Activated CD8-positive, alpha-beta memory T cell treated with anti-CD3 and anti-CD28 coated beads, Interleukin-2, amount 50 U/mL, for 24 hours (primary cell): ENCODE results near the gene CASP6.

ENCODE experiments used
- DNase-seq: peaks from one replicate; pipeline ENCODE4 v3.0.0-alpha.2; 2020; ENCODE audit errors: extremely low read depth

Gene CASP6

DNA sequence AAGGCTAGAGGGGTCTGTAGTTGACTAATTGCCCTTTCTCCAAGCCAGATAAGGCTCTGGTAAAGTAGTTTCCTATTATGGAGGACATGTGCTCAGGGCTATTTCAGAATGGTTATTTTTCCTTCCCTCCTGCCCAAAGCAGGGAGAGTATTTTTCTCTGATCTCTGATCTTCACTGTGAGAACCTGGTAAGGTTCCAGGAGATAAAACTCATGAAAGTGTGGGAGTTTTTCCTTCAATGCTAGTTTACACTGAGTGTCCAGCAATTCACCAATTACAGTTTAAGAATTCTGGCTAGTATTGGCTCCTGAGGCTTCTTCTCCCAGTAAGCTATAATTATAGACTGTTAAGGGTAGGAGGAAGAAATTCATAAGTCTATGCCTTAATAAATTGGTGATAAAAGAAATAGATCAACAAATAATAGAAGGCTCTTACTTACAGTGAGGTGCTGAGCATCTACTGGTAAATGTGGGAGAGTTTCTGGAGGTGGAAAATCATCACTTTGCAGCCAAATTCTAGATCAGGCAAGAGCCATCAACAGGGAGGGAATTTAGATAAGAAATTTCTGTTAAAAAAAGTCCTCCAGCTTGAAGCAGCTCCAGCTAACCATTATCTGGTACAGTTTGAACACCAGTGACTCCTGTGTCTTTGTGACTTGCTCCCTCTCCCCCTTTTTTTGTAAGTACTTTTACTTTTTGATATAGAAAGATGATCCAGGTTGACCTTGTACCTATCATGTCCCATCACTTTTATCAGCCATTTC lies 30.9 kb downstream of the CASP6 start:
- DNase-seq, result no peak

DNA sequence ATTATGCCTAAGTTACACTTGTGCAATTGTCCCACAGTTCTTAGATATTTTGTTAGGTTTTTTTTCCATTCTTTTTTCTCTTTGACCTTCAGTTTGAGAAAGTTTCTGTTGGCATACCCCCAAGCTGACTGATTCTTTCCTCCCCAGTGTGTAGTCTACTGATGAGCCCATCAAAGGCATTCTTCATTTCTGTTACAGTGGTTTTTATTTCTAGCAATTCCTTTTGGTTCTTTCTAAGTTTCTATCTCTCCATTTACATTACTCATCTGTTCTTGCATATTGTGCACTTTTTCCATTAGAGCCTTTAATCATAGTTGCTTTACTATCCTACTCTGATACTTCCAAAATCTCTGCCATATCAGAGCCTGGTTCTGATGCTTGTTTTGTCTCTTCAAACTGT lies 31.9 kb downstream of the CASP6 start:
- DNase-seq, result no peak

DNA sequence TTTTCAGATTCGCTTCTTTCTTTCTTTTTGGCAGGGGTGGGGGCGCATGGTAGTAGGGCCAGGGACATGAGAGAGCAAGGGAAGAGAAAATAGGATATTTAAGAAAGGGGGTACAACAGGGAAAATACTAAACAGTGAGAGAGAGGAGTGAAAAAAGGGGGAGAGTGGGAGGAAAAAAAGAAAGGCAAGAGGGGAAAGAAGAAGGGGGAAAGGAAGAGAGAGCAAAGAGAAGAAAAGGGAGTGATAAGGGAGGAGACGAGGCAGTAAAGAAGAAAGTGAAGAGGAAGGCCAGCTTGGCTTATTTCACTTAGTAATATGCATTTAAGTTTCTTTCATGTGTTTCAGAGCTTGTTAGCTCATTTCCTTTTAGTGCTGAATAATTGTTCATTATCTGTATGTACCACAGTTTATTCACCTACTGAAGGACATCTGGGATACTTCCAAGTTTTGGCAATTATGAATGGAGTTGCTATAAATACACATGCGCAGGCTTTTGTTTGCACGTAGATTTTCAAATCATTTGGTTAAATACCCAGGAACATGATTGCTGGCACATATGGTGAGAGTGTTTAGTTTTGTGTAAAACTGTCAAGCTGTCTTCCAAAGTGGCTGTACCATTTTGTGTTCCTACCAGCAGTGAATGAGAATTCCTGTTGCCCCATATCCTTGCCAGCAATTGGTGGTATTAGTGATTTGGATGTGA lies 37.3 kb downstream of the CASP6 start:
- no peak for DNase-seq

DNA sequence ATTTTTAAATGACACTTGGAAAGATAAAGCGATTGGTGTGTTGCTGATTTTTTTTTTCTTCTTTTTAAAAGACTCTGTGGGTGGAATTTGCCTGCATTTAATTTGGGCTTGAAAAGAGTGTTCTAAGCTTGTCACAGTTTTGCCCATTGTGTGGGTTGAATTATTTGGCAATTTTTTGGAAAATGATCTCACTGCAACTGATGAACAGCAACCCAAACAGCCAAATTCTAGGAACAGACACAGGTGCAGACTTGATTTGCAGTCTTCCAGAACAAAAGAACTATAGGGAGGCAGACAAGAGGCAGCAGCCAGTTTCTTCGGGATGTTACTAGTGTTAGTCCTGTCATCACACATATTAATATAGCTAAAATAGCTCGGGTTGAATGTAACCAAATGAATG lies 40.5 kb downstream of the CASP6 start:
- no peak for DNase-seq

DNA sequence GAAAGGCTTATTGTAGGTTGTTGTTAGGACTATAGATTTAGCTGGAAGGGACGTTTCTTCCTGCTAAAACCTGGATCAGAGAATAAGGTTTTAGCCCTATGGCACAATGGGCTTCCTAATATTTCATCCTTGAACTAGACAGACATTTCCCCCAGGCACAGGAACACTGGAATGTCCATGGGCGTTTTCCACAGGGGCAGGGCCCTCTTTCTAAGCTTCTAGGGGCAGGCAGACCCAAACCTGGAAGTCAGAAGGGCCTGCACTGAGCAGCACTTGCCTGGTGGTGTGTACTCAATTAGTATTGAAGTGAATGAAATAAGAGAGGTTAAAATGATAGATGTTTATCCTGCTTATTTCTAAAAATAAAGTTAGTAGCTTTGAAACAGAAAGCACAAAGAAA lies 41.1 kb downstream of the CASP6 start:
- no peak for DNase-seq

DNA sequence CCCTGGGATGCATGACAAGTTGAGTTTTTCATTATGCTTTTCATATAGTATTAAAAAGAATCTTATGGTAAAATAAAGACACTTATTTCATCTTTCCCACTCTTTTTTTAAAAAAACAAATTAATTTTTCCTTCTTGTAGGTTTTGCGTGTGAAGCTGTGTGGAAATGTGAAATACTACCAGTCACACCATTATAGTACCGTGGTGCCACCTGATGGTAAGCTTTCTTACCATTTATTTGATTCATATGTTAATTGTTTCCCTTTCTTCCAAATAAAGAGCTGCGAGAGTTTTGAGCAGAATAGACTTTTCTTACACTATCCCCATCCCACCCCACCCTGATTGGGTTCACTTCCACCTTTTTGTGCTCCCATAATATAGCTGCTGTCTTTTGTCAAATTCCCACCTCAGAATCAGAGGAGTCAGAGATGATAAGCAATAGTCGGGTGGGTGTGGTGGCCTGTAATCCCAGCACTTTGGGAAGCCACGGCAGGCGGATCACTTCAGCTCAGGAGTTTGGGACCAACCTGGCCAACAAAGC lies 44.3 kb downstream of the CASP6 start:
- DNase-seq, result no peak

DNA sequence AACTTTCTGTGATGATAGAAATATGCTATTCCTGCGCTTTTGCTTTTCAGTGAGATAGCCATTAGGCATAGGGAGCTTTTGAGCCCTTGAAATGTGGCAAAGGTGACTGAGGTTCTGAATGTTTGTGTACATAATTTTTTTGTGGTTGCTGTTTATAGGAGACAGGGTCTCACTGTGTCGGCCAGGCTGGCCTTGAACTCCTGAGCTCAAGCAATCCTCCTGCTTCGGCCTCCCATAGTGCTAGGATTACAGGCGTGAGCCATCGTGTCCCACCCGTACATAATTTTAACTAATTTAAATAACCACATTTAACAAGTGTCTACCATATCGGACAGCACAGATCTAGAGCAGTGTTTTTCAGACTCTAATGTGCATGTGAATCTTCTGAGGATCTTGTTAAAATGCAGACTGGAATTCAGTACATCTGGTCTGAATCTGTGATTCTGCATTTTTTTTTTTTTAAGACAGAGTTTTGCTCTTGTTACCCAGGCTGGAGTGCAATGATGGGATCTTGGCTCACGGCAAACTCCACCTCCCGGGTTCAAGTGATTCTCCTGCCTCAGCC lies 45.3 kb downstream of the CASP6 start:
- no peak for DNase-seq

DNA sequence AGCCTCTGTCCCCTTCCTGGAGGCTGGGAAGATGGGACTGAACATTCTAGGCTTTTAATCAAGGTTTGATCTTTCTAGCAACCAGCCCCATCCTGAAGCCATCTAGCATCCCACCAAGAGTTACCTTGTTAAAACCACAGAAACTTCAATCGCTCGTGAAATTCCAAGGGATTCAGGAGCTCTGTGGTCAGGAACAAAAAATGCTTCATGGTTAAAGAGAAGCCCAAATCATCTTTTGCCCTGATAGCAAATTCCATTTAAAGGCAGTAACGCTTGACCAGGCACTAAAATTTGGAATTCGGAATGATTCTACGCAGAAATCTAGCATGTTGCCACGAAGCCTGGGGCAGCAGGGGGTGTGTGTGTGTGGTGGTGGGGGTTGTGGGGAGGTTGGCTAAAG lies 47.8 kb downstream of the CASP6 start:
- no peak for DNase-seq

DNA sequence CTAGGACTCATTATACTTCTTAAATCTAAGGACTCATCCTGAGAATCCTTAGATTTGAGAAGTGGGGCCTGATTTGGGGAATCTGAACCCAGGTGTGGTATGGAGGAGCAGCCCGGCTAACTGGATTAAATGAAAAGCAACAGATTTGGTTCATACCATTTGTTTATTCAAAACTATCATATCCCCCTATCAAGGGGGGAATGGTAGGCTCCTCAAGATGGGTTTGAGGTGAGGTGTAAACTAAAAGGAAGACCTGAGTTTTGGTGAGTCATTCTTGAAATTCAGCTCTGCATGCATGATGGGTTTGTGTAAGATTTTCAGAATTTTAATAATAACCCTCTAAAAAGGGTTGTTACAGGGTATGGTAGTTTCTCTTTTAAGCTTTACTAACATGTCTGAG lies 53.4 kb downstream of the CASP6 start:
- DNase-seq, result no peak

DNA sequence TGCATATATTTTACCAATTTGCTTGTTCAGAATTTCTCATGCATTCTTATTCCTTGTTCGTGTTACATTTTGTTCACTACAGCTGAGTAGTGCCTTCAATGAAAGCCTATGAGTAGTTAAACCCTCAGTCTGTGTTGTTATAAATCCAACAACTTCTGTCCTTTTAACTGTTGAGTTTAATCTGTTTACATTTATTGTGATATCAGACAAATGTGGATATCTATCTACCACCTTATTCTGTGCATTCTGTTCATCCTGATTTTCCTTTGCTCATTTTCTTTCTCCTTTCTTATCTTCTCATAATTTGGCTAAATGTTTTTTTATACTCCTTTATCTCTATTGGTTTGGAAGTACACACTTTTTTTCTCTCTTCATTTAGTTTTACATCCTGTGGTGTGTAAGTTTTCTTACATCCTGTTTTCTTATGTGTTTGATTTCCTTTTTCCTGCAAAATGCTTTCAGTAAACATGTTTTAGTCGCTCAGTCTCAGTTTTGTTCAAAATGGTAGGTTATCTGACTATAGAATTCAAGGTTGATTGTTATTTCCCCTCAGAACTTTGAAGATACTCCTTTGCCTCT lies 54.2 kb downstream of the CASP6 start:
- no peak for DNase-seq

DNA sequence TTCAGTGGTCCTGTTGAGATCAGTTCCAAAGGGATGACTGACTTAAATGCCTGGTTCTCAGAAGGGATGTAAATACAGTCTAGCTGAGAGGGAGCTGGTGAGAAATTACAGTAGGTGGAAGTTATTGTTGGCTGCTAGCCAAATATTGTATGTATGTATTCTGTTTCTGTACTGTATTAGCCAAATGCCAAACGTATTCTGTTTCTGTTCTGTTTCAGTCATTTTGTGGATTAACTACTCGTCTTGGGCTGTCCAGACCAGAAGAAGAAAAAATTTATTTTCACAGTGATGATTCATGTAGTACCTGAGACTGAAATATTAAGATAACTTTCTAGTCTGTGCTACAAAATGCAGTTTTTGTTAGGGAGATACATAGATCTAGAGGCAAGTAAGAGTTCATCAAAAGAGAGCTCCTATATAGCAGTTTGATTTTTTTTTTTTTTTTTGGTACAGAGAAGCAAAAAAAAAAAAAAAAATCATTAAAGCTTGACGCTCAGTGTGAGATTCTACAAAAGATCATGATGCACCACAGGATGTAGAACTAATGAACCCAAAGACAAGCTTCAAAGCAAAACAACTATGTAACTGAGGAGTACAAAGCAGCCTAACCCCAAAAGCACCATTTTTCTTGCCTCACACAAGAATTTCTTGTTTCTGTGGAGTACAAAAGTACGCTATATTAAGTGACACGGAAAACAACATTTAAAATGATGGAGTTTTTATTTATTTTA lies 54.8 kb downstream of the CASP6 start:
- no peak for DNase-seq

DNA sequence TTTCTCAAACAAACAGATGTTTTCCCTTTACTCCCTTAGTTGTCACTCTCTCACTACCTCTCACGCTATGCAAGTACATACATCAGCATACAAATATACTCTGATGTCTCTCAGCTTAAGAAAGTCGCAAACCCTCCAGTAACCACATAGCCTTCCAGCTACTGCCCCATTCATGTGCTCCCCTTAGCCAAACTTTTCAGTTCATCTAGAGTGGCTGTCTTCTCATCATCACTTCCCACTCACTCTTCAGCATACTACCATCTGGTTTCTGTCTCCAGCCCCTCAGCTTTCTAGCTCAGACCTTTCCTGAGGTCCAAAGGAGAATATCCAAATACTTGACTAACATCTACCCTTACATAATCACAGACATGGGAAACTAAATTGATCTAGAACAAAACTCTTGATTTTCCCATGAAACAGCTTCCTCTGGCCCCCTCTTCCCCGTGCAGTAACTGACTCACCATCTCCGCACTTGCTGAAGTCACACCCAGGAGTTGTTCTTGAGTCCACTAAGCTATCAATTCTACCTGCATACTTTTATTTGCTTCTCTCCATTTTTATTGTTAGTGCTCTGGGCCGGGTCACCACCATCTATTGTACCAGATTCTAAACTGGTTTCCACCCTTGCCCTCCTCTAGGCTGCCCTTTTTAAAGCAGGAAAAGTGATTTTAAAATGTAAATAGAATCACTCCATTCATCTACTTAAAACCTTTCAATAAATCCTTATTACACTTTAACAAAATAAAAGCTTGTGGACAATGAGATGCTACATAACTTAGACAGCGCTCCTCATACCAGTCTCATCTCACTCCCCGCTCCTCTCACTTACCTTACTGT lies 57.2 kb downstream of the CASP6 start:
- no peak for DNase-seq

DNA sequence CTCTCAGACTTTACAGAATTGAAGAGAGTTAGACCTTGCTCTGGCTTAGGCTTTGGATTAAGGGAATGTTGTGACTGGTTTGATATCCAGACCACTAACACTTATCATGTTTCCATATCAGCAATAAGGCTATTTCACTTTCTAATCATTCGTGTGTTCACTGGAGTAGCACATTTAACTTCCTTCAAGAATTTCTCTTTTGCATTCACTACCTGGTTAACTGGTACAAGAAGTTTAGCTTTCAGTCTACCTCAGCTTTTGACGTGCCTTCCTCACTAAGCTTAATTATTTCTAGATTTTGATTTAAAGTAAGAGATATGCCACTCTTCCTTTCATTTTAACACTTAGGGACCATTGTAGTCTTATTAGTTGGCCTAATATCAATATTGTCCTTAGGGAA lies 62.6 kb downstream of the CASP6 start:
- DNase-seq, result no peak
